Liver (tissue), 3 donors: ENCODE measurements around the gene ITPKB.

Experiments used
- ATF3 ChIP-seq: IDR thresholded peaks from 2 replicates; pipeline ENCODE4 v1.6.1; 2016; ENCODE audit warnings: antibody characterized with exemption
- CTCF ChIP-seq: fragments of 150-350 bp; IDR thresholded peaks from 2 replicates; pipeline ENCODE4 v1.5.1; 2017; ENCODE audit warnings: improper control_type of control experiment, low read depth, low read length; ENCODE audit not compliant: missing input control
- EGR1 ChIP-seq, 2 donors: IDR thresholded peaks; 2 replicates each; pipeline ENCODE4 v1.6.1; 2016 to 2018; ENCODE audit warnings: antibody characterized with exemption in 2 of 2, low read depth in 2 of 2
- GABPA ChIP-seq, 2 donors: IDR thresholded peaks in 1 of 2; conservative IDR thresholded peaks in 1 of 2; 2 replicates each; pipeline ENCODE4 v1.6.1; 2016; ENCODE audit warnings: antibody characterized with exemption in 2 of 2, mild to moderate bottlenecking in 1 of 2, moderate library complexity in 1 of 2
- HNF4G ChIP-seq: IDR thresholded peaks from 2 replicates; pipeline ENCODE4 v1.6.1; 2016; ENCODE audit warnings: antibody characterized with exemption
- RAD21 ChIP-seq, 2 donors: IDR thresholded peaks; 2 replicates each; pipeline ENCODE4 v1.6.1; 2016; ENCODE audit warnings: antibody characterized with exemption in 2 of 2, mild to moderate bottlenecking in 2 of 2
- REST ChIP-seq: IDR thresholded peaks from 2 replicates; pipeline ENCODE4 v1.6.1; 2016; ENCODE audit warnings: antibody characterized with exemption, mild to moderate bottlenecking
- TAF1 ChIP-seq: conservative IDR thresholded peaks from 2 replicates; pipeline ENCODE4 v1.6.1; 2016; ENCODE audit warnings: antibody characterized with exemption, mild to moderate bottlenecking
- YY1 ChIP-seq: IDR thresholded peaks from 2 replicates; pipeline ENCODE4 v1.6.1; 2016; ENCODE audit warnings: antibody characterized with exemption, mild to moderate bottlenecking
- donor health status: healthy.
- donor health status: healthy.

GRCh38 chr1:226779561-226779960 lies 40.5 kb upstream of the ITPKB start:
- no peak for TF ChIP-seq CTCF
- TF ChIP-seq ATF3 = no peak
- no peak for TF ChIP-seq RAD21 (IDR thresholded peaks at IDR 0.05)
- no peak for TF ChIP-seq TAF1
- no peak for TF ChIP-seq HNF4G
- no peak for TF ChIP-seq REST
- no peak for TF ChIP-seq YY1
- no peak for TF ChIP-seq EGR1 (IDR thresholded peaks at IDR 0.05; ENCODE audit: low read depth in 2 of 2)
- TF ChIP-seq GABPA (IDR thresholded peaks at IDR 0.05 in 1 of 2, conservative IDR thresholded peaks at IDR 0.05 in 1 of 2) = no peak
